ENCODE measurements around the gene OPCML.

DNA sequence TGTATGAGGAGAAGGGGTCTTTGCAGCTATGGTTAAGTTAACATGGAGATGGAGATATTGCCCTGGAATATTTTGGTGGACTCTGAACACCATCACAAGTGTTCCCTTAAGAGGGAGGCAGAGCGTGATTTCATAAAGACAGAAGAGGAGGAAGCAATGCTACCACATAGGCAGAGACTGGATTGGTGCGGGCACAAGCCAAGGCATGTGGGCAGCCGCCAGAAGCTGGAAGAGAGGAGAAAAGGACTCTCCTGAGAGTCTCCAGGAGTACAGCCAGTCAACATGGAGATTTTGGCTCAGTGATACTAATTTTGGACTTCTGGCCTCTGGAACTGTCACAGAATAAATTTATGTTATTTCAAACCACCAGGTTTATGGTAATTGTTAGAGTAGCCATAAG is 231.6 kb downstream of the OPCML start:
- TF ChIP-seq, protein P1, sequence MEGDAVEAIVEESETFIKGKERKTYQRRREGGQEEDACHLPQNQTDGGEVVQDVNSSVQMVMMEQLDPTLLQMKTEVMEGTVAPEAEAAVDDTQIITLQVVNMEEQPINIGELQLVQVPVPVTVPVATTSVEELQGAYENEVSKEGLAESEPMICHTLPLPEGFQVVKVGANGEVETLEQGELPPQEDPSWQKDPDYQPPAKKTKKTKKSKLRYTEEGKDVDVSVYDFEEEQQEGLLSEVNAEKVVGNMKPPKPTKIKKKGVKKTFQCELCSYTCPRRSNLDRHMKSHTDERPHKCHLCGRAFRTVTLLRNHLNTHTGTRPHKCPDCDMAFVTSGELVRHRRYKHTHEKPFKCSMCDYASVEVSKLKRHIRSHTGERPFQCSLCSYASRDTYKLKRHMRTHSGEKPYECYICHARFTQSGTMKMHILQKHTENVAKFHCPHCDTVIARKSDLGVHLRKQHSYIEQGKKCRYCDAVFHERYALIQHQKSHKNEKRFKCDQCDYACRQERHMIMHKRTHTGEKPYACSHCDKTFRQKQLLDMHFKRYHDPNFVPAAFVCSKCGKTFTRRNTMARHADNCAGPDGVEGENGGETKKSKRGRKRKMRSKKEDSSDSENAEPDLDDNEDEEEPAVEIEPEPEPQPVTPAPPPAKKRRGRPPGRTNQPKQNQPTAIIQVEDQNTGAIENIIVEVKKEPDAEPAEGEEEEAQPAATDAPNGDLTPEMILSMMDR (IDR thresholded peaks at IDR 0.05): no peak
- TF ChIP-seq POLR2A (IDR thresholded peaks at IDR 0.05) (no peak), POLR2AphosphoS5 (IDR thresholded peaks at IDR 0.05; ENCODE audit: insufficient read depth in 1 of 2, low read depth in 1 of 2) (no peak)

Data from vagina (tissue), 2 donors.